Activated CD4-positive, CD25-positive, alpha-beta regulatory T cell treated with anti-CD3 and anti-CD28 coated beads, Interleukin-2, amount 50 U/mL, for 16 hours (primary cell): ENCODE data around the gene ADGRG2.
"Not testable (repeated sequence)": the region's sequence is repeated elsewhere in the genome, so short reads cannot be mapped to it uniquely, and the experiment has no call there.

Source experiments
- DNase-seq: peaks from one replicate; pipeline ENCODE4 v3.0.0-alpha.2; 2020; ENCODE audit warnings: low read depth, low spot score

ADGRG2 gene

GRCh38 chrX:19086102-19086772 is 36.0 kb downstream of the ADGRG2 start:
- DNase-seq, result no peak

DNA sequence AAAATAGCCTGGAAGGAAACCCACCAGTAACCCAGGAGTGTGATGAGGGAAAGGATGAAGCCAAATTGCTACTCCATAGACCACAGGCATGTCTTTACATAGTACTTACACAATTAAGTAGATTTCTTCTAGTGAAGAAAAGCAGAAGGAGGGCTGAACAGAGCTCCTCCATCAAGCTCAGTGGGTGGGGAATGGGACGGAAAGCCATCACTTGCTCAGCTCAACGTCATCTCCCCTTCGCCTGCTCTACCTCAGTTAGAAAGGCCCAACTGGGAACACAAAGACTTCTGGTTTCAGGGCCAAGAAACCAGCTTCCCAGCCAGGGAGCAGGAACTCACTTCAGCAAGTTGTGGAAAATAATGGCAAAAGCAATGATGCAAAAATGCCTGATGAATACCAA is 36.6 kb downstream of the ADGRG2 start:
- no peak for DNase-seq

DNA sequence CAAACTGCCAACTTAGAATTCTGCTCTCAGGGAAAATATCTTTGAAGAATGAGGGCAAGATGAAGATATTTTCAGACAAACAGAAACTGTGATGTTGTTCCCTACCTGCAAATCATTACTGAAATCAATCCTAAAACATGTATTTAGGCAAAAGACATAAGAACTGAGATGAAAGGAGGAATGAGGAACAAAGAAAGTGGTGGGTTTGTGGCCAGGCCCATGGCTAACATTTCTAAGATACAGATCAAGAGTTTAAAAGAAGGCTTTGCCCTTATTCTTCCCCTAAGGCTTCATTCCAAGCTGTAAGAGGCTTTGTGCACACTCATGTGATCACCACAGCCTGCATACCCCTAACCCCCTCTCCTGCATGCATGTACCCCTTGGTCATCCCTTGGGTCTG is 46.5 kb downstream of the ADGRG2 start:
- no peak for DNase-seq

- no peak for DNase-seq
Measured at GRCh38 chrX:19072372-19072771, 49.9 kb downstream of the ADGRG2 start.

GRCh38 chrX:19070555-19070994 is 51.7 kb downstream of the ADGRG2 start:
- no peak for DNase-seq

DNA sequence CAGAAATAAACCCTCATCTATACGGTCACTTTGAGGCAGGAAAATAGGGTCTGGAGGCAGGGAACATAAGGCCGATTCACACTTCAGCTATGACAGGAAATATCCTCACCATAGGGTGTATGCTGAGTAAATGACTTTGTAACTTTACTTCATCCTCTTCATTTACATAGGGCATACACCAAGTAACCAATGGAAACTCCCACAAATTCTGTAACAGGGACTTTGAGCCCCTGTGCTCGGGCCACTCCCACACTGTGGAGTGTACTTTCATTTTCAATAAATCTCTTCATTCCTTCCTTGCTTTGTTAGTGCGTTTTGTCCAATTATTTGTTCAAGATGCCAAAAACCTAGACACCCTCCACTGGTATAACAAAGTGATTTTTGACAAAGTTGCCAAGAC is 55.3 kb downstream of the ADGRG2 start:
- DNase-seq, result not testable (repeated sequence)

- no peak for DNase-seq
Measured at GRCh38 chrX:19065535-19065934, 56.7 kb downstream of the ADGRG2 start.

DNA sequence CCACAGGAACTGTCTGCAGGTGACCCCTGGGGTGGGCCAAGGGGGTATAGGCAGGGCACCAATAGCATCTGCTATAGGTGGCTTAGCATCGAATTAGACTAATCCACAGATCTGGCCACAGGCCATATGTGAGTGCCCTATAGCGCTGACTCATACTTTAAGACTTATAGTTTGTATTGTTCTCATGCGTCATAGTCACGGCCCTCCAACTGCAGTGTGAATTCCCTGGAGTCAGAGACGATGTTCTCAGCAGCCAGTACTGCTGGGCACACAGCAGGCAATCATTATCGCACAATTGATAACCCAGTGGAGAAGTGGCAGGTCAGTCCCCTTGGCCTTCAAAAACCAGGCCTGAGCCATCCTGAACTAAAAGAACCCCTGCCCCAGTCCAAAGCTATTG is 58.1 kb downstream of the ADGRG2 start:
- no peak for DNase-seq

DNA sequence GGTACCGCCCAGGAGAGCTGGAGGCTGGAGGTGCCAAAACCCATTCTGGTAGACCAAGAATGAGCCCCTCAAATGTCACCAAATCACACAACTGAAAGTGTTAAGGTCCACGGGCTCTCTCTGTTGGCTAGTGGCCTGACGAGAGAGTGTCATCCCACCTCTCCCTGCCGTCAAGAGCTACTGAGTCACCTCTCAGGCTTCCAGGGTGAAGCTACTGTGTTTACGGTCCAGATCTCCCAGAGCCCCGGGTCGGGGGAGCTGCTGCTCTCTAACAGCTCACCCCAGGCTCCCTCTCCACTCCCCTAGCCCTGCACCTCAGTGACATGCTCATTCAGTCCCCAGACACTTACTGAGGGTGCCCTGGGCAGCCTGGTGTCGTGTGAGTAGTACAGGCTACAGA is 59.2 kb downstream of the ADGRG2 start:
- no peak for DNase-seq

DNA sequence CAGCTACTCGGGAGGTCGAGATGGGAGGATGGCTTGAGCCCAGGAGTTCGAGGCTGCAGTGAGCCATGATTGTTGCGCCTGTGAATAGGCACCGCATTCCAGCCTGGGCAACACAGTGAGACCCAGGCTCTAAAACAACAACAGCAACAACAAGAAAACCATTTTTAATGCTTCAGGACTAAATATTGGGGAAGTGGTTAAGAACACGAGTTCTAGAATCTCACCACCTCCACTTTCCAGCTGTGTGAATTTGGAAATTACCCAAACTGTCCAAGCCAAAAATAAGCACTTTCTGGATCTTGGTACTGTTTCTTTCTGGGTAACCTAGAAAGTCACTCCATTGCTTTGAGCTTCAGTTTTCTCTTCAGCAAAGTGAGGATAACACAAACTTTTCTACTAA is 63.2 kb downstream of the ADGRG2 start:
- DNase-seq, result no peak

- DNase-seq, result no peak
Measured at GRCh38 chrX:19057856-19058255, 64.4 kb downstream of the ADGRG2 start.

DNA sequence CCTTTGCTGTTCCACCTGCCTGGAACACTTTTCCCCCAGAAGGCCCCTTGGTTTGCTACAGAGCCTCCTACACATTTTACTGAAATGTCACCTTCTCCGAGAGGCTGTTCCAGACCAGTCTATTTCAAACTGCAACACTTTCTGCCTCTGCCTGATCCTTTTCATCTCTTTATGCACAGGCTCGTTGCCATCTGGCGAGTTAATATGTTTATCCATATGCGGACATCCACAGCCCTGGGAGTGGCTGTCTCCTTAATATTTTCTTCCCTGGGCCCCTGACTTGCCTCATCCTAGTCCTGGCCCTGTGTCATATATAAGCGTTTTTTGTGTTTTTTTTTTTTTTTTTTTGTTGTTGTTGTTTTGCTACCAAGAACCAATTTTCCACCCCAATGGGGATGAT is 73.2 kb downstream of the ADGRG2 start:
- no peak for DNase-seq

- DNase-seq, result no peak
Measured at GRCh38 chrX:19046343-19047215, 75.7 kb downstream of the ADGRG2 start.

DNA sequence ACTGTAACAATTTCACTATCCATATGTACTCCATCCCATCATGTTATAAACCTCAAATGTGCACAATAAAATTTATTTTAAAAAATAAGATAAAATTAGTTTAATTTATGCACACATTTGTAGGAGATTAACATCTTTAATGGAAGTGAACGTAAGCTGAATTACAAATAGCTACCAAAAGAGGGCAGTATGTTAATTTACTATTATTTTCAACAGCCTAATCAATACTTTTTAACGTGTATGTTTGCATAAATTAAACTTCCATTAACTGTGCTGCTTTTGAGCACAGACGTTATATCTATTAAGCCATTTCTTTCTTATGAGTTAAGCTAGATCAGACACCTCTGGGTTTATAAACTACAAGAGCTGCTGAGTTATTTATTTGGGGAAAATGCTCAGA is 81.9 kb downstream of the ADGRG2 start:
- no peak for DNase-seq

GRCh38 chrX:19034025-19034424 is 88.2 kb downstream of the ADGRG2 start:
- DNase-seq, result no peak

- no peak for DNase-seq
Measured at GRCh38 chrX:19030805-19031204, 91.5 kb downstream of the ADGRG2 start.

DNA sequence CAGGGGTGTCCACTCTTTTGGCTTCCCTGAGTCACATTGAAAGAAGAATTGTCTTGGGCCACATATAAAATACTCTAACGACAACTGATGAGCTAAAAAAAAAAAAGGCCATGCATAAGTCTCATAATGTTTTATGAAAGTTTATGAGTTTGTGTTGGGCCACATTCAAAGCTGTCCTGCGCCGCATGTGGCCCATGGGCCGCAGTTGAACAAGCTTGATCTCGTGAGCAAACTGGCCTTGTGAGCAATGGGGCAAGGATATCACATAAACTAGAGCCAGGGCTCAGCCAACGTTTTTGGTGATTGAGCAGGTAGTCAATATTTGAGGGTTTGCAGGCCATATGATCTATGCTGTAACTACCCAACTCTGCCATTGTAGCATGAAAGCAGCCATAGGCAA is 93.7 kb downstream of the ADGRG2 start:
- DNase-seq, result no peak

DNA sequence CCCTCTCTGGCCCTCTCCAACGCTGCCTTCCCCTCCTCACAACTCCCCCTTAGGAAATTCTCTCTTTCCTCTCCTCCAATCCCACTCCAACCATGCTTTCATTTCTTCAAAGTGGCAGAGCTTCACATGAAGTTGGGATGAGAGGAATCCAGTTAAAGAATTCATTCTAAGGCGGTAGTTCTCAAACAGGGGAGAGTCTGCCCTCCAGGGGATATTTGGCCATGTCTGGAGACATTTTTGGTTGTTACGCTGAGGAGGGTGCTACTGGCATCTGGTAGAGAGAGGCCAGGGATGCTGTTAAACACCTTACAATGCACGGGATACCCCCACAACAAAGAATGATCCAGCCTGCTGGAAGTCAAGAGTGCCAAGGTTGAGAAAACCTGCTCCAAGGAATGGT is 97.9 kb downstream of the ADGRG2 start:
- DNase-seq, result no peak

DNA sequence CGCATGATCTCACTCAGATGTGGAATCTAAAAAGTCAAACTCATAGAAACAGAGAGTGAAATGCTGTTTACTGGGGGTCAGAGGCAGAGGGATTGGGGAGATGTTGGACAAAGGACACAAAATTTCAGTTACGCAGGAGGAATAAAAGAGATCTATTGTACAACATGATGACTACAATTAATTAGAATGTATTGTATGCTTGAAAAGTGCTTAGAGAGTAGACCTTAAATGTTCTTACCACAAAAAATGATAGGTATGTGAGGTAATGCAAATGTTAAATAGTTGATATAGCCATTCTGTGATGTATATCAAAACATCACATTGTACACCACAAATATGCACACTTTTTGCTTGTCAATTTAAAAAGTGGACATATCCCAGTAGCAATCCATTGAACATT is 102.3 kb downstream of the ADGRG2 start:
- no peak for DNase-seq

DNA sequence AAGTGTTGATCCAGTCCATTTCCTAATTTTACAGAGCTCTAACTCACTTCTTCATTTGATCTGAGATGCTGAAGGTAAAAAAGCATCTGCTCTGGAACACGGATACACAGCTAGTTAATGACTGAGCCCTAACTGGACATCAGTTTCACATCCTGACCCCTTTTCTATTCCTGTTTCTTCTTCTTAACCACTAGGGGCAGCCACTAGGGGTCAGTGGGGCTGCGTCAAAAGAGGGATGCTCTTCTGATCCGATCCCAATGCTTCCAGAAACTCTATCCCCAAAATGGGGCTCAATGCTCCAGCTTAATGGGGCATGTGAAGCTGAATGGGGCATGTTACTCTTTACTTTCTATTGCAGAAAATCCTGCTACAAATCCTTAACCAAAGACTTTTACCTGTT is 105.0 kb downstream of the ADGRG2 start:
- no peak for DNase-seq

GRCh38 chrX:19016614-19017013 is 105.7 kb downstream of the ADGRG2 start:
- DNase-seq, result not testable (repeated sequence)

DNA sequence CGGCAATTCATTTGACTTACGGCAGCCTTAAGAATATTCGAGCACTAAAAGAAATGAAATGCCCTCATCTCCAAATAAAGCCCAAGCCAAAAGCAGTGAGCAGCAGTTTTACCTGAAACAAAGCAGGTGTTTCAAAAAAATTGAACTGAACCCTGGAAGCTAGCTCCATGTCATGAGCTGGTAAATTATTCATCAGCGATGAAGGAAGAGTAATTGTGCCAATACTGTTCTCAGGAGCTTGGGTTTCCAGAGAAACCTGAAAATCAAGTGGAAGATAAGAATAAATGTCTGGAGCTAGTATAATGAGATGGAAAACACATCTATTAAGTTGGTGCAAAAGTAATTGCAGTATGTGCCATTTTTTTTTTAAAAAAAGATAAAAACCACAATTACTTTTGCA is 114.4 kb downstream of the ADGRG2 start:
- DNase-seq, result no peak

DNA sequence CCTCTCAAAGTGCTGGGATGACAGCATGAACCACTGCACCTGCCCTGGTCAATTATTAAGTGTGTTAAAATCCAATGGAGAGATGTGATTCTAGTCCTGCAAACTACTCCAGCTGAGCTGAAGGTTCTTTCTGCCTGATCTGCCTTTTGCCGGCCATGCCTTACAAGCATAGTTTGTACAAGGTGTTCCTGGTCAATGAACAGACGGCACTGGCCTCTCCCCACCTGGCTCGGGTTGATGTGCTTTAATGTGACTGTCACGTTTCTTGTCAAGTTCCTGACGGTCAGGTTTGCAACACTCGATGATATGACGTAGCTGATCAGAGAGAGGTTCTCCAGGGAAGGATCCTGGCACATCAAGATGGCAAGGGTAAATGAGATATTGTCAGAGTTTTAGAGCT is 115.3 kb downstream of the ADGRG2 start:
- DNase-seq, result no peak
